HG03280 (cell line): ENCODE results near the gene PAPPA.

Experiments used
- ATAC-seq: cut with Tn5 transposase; IDR thresholded peaks from one replicate; pipeline ENCODE4 v1.9.1; 2021; ENCODE audit warnings: mild to moderate bottlenecking, moderate library complexity; ENCODE audit not compliant: unreplicated experiment

PAPPA gene, protein sequence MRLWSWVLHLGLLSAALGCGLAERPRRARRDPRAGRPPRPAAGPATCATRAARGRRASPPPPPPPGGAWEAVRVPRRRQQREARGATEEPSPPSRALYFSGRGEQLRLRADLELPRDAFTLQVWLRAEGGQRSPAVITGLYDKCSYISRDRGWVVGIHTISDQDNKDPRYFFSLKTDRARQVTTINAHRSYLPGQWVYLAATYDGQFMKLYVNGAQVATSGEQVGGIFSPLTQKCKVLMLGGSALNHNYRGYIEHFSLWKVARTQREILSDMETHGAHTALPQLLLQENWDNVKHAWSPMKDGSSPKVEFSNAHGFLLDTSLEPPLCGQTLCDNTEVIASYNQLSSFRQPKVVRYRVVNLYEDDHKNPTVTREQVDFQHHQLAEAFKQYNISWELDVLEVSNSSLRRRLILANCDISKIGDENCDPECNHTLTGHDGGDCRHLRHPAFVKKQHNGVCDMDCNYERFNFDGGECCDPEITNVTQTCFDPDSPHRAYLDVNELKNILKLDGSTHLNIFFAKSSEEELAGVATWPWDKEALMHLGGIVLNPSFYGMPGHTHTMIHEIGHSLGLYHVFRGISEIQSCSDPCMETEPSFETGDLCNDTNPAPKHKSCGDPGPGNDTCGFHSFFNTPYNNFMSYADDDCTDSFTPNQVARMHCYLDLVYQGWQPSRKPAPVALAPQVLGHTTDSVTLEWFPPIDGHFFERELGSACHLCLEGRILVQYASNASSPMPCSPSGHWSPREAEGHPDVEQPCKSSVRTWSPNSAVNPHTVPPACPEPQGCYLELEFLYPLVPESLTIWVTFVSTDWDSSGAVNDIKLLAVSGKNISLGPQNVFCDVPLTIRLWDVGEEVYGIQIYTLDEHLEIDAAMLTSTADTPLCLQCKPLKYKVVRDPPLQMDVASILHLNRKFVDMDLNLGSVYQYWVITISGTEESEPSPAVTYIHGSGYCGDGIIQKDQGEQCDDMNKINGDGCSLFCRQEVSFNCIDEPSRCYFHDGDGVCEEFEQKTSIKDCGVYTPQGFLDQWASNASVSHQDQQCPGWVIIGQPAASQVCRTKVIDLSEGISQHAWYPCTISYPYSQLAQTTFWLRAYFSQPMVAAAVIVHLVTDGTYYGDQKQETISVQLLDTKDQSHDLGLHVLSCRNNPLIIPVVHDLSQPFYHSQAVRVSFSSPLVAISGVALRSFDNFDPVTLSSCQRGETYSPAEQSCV (N-terminal part only)

DNA sequence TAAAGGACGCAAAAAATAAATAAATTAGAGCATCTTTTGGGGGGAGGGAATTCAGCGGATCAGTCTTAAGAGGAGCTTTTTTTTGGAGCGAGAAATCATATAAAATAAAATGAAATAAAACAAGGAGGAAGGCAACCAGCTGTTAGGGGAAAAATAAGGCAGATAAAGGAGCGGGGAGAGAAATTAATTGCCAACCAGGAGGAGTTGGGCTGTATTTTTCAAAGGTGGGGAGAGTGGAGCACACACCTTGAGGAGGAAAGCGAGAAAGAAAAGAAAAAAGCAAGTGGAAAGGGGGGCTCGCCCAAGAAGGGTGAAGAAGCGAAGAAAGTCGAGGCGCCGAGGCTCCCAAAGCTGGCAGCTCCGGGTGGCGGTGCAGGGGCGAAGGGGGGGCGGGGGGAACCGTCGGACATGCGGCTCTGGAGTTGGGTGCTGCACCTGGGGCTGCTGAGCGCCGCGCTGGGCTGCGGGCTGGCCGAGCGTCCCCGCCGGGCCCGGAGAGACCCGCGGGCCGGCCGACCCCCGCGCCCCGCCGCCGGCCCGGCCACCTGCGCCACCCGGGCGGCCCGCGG is at the start of gene PAPPA:
PAPPA (plus strand) TSS at position 27 of the 569 bp plus-strand sequence; CDS start at position 409, 382 bp downstream.
- ATAC-seq: no peak

DNA sequence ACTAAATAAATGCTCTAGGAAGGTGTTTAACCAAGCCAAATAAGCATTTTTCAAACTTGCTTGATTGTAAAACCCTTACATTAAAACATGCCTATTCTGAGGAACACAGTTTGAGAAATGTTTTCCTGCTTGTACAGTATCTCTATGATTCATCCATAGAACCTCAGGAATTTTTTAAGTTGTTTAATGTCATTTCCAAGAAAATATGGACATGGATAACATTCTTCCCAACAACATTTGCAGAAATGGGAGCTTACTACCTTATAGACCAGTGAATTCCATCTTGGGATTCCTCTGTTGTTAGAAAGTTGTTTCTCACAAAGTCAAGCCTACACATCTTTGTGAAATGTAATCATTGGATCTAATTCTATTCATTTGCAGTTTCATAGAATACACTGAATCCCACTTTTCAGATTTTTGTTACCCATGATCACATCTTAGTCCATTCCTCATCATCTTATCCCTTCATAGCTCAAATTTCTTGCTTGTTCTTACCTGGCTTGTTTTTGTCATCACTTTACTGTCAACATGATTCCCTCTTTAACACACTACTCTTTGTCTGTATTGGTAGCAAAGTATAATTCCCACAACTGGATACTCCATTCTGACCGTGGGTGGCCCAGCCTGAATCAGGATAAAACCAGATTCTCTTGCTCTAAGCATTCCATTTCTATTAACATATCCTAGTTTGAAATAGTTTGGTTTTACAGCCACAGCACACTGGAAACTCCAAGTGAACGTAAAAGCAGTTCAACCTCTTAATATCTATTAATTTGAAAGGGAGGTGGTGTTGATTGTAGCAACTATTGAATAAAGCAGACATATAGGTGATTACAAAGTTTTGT is 49.4 kb upstream of the PAPPA start:
- ATAC-seq: no peak

DNA sequence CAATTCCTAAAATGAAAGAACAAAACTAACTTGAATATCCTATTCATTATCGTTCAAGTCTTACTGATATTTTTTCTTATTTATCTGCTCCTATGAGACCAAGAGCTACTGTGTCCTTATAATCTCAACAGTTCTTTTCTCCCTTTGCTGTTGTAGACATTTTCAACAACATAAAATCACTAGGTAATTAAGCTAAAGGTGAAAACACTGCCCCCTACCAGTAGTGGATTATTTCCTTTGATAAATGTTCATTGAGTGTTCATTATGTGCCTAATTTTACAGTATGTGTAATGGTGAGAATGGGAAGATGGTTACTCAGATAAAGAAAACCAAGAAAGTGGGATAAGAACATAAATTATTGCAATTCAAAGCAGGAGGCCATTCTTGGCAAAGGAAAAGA is 41.4 kb upstream of the PAPPA start:
- no peak for ATAC-seq

DNA sequence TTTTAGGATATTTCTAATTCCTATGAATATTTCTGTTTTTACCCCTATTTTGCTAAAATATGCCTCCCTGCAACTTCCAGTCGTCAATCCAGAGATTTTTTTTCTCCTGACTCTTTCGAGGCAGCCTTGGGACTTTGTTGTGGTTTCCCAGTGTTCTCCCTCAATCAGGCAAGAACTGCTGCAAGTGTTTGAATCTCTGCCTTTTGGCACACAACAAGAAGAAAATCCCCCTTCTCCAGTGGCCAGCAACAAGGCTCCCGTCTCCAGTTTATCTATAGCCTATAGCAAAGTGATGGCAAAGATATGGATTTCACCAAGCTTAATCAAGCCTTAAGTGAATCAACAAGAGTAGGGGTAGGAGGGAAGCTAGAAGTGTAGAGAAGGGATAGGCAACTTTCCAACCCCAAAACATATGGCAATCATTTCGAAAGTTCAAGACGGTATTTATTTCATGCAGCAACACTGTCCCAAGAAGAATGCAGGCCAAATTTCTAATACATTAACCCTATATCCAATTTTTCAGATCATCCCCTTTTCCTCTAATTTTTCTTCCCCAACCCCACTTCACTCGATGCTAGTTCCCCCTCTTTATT is 37.7 kb upstream of the PAPPA start:
- no peak for ATAC-seq

- ATAC-seq: no peak
These were observed 37.2 kb upstream of the PAPPA start for GRCh38 chr9:116116393-116116792.

- no peak for ATAC-seq
These were observed 30.4 kb upstream of the PAPPA start for GRCh38 chr9:116123171-116123570.

GRCh38 chr9:116124472-116125040 is 29.0 kb upstream of the PAPPA start:
- no peak for ATAC-seq

DNA sequence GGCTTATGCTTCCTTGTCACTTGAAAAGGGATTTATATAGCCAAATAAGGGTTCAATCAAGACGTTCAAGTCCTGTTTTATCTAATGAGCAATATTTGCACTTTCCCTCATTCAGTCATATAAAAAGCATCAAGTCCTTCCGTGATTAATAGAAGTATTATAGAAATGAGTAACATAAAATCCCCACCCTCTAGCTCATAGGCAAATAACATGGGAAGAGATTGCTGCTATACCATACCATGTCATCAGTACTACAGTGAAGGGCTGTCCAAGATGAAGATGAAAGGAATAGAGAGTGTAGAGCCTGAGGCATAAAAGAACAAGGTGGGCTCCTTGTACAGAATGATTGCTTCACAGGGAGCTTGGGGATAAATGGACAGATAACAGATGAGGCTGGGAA is 20.4 kb upstream of the PAPPA start:
- no peak for ATAC-seq

DNA sequence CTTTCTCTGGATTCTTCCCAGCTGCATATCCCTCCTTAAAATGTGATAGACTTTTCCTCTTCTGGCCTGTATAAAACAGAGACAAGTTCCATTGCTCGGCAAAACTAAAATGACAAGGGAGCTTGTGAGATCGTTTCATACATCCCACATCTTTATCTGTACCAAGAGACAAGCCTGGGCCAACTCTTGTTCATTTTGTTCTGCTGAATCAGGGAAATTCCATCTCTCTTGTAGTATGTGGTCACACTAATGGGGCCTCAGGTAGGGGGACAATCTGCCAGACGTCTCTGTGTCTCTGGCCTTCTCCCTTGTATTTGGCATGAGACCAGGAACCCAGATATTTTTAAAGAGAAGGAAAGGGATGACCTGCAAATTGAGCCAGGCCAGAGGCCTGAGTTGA is 18.6 kb upstream of the PAPPA start:
- ATAC-seq: no peak

- ATAC-seq: no peak
These were observed 16.6 kb upstream of the PAPPA start for GRCh38 chr9:116137010-116137409.

DNA sequence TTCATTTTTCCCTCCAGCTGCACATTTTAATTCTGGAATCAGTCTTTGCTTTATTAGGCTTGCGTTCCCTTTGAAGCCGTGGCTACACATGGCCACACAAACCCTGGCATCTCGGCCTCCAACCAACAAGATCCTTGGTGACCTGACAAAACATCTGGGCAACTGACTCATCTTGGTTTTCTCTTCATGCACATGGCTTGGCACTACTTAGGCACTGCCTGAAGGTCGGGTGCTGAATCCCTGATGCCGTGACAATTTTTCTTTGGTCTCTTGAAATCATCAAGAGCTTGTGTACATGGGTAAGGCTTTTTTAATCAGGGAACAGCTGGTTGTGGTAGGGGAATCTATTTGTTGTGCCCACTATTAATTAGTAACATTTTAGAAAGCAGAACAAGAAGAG is 16.0 kb upstream of the PAPPA start:
- ATAC-seq: no peak

DNA sequence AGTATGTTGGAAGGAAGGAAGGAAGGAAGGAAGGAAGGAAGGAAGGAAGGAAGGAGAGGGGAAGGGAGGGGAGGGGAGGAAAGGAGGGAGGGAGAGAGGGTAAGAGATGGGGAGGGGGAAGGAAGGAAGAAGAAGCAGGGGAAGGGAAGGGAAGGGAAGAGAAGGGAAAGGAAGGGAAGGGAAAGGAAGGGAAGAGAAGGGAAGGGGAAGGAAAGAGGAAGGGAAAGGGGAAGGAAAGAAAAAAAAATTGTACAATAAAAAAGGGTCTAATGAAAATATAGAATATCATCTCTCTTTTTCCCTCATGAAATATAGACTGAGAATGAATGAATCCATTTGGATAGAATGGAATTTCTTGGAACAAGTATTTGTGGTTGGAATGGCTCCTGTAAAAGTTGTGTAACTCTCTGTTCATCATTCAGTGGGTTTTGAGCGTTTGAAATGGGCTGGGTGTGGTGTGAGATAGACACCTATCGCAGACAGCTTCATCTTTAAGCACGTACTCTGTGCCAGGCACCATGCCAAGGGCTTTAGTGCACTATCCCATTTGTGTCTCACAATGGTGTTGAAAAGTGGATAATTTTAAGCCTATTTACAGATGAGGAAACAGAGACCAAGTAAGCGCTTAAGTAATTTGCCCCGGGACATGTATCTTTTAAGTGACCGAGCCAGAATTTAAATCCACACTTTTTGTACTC is 11.6 kb upstream of the PAPPA start:
- ATAC-seq: no peak

DNA sequence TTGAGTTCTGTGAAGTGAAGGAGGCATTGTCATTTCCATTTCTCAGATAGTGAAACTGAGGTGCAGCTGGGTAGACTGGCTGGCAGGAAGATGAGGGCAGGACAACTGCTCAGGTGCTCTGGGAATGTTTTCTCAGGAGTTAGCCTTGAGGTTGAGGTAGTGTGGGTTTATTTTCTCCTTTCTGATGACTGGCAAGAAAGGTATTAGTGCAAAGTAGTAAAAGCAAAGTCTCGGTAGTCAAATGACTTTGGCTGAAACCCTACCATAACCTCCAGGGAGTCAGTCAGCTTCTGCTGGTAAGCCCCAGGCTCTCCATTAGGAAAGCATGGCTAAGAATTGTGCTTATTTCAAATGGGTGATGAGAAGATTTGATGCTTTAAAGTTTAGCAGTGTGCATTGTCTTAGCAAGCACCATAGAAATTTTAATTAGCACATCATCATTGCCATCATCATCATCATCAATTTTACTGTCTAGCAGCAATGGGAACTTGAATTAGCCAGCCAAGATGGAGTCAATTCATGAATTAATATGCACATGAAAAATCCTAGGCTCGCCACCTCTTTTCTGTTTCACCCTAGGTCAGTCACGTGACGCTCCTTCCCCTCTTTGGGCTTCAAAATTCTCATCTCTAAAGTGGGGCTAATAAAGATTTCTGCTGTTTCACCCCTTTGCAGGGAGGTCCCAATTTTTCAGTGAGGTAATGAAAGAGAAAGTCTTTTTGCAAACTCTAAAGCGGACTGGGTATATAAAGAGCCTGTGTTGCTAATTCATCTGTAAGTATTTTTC is 10.7 kb upstream of the PAPPA start:
- ATAC-seq: no peak

GRCh38 chr9:116144038-116144437 is 9.6 kb upstream of the PAPPA start:
- ATAC-seq: no peak

DNA sequence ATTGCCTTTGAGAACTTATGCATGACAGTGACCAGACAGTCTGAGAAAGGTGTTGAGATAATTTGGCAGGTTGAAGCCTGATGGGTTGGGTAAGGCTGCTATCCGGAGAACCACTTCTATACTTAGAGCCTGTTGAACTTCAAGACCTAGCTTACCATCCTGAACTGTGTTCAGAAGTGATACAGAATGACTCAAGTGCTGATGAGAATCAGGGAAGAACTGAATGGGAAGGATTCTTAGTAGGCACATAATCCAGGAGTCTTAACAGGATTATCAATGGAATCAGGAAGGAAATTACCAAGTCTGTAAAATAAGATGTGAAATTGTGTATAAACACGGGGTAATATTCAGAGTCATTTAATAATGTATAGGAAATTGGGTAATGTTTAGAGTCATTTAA is 9.0 kb upstream of the PAPPA start:
- ATAC-seq: no peak

- ATAC-seq: no peak
These were observed 8.6 kb upstream of the PAPPA start for GRCh38 chr9:116145036-116145435.

- no peak for ATAC-seq
These were observed 5.8 kb upstream of the PAPPA start for GRCh38 chr9:116147821-116148220.

GRCh38 chr9:116149844-116150243 is 3.7 kb upstream of the PAPPA start:
- ATAC-seq: peak; percentile 52
